Measurements from ENCODE around the gene SCMH1.
"Not testable (repeated sequence)": the region's sequence is repeated elsewhere in the genome, so short reads cannot be mapped to it uniquely, and the experiment has no call there.

Gene SCMH1

DNA sequence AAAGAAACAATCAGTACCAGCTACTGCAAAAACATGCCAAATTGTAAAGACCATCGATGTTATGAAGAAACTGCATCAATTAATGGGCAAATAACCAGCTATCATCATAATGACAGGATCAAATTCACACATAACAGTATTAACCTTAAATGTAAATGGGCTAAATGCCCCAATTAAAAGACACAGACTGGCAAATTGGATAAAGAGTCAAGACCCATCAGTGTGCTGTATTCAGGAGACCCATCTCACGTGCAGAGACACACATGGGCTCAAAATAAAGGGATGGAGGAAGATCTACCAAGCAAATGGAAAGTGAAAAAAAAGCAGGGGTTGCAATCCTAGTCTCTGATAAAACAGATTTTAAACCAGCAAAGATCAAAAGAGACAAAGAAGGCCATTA, 35.1 kb downstream of the SCMH1 start:
- not testable (repeated sequence) for DNase-seq

GRCh38 chr1:41200728-41201127, 41.4 kb downstream of the SCMH1 start:
- no peak for DNase-seq

DNA sequence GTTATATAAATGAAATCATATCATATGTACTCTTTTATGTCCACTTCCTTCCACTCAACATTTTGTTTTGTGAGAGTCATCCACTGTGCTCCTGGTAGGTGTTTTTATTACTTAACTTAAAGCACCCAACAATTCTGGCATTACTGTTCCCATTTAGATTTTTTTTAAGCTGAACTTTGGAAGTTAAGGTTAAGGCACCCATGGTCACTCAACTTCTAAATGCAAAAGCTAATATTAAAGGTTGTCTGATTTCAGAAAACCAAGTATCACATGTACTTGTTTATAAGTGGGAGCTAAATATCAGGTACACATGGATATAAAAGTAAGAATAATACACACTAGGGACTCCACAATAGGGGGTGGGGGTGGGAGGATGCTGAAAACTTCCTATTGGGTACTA, 42.7 kb downstream of the SCMH1 start:
- no peak for DNase-seq

DNA sequence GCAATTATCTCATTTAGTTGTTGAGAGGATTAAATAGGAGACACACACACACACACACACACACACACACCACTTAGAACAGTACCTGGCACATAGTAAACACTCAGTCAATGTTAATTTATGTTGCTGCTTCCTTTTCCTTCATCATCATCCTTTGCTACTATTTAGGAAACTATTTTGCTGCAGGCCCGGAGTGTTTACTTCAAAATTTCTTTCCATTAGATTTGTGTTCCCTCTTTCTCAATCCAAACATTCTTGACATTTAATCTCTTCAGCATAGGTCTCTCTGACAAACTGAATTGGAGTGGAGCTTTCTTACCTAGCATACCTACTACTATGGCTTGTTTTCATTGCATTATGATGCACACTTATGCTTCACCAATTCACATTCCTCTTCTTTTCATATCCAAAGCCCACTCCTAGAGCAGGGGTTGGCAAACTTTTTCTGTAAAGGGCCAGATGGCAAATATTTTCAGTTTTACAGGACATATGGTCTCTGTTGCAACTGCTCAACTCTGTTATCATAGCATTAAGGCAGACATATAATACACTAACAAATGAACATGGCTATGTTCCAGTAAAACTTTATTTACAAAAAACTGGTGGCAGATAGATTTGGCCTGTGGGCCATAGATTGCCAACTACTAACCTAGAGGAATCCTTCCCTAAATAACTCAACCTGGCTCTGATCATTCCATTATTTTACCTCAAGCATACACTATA, 49.5 kb downstream of the SCMH1 start:
- no peak for DNase-seq

DNA sequence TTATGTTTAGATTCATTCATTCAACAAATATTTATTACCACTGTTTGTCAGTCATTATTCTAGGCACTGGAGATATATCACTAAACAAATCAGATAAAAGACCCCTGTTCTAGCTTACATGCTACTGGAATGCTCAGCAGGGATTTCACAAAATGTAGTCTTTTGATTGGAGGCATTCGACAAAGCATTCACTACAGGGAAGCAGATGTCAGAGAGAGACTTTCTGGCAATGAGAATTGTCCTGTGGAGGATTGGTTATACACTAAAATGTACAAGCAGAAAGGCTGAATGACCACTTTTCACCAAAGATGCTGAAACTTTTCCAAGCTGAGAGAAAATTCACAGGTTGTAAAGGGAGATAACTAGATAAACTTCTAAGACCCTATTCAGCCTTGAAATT, 57.7 kb downstream of the SCMH1 start:
- DNase-seq = no peak

GRCh38 chr1:41178230-41178629, 63.9 kb downstream of the SCMH1 start:
- DNase-seq = not testable (repeated sequence)

DNA sequence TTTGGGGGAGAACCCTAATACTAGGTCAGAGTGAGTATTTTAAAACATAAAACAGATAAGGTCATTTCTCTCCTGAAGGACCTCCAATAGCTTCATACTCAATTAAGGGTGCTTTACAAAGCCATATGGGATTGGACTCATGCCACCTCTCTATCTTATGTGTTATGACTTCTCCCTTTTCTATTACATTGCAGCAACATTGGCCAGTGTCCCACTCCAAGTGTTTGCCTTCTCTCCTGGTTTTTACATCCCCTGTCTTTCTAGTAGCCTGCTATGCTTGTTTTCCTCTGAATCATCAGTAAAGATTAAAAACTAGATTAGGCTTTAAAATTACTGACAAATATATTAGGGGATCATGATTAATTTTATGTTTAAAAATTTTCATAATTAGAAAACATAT, 66.6 kb downstream of the SCMH1 start:
- no peak for DNase-seq

- no peak for DNase-seq
Measured at GRCh38 chr1:41174170-41174569, 67.9 kb downstream of the SCMH1 start.

DNA sequence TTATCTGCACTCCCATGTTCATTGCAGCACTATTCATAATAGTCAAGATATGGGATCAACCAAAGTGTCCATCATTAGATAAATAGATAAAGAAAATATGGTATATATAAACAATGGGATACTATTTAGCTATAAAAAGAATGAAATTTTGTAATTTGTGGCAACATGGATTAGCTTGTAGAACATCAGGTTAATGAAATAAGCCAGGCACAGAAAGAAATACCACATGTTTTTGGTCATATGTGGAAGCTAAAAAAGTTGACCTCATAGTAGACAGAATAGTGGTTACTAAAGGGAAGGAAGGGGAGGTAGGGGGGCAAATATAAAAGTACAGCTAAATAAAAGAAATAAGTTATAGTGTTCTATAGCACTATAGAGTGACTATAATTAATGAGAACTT, 68.5 kb downstream of the SCMH1 start:
- no peak for DNase-seq

DNA sequence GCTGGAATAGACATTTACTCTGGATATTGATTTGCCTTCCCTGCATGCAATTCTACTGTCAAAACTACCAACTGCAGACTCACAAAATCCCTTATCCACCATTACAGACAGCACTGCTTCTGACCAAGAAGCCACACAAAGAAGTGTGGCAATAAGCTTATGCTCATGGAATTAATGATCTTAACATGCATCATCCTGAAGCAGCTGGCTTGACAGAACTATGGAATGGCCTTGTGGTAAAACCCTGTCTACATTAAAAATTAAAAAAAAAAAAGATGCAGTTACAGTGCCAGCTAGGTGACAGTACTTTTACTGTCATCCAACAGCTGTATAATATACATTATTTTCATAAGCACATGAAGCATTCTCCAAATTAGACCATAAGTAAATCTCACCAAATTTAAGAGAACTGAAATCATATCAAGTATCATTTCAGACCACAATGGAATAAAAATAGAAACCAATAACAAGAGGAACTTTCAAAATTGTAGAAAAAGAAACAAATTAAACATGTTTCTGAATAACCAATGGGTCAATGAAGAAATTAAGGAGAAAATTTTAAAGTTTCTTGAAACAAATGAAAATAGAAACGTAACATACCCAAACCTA, 70.7 kb downstream of the SCMH1 start:
- no peak for DNase-seq

DNA sequence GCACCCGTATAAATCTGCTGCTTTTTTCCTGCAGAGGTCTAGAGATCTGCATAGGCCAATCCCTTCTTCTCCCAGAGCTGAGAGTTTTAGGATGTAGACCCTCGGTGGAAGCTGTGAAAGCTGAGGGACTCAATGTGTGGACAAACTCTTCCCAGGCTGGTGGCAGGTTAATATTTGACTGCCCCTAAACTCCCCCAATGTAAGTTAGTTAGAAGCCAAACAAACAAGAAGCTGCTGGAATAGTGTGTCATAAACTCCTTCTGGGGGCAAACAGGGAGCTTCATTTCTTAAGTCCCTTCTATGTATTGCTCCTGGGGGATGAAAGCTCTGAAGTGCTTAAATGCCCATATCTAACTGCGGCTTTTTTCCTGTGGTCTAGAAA, 72.3 kb downstream of the SCMH1 start:
- DNase-seq = no peak

DNA sequence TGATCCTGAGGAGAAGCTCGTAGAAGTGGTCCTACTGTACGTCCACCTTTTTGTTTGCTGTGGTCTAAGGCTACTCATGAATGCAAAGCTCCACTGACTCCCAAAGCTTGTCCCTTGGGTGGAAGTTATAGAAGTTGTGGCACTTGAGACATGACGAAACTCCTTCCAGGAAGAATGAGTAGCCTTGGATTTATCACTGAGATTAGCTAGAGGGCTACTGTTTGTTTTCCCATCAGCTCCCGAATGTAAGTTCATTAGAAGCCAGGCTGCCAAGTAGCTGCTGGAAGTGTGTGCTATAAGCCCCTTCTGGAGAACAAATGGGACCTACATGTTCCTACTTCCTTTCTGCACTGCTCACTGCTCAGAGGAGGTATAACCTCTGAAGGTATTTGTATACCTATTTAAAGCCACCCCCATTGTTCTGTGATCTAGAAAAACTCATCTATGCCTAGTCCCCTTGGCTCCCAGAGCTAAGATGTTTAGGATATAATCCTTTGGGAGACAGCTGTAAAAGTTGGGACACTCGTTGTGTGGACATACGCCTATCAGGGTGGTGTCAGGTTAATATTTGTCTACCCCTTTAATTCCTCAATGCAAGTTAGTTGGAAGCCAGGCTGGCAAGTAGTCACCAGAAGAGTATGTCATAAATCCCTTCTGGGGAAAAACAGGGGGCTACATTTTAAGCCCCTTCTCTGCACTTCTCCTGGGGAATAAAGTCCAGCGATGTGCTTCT, 72.9 kb downstream of the SCMH1 start:
- DNase-seq = no peak

GRCh38 chr1:41167667-41168066, 74.4 kb downstream of the SCMH1 start:
- DNase-seq = no peak

- no peak for DNase-seq
Measured at GRCh38 chr1:41164727-41165126, 77.4 kb downstream of the SCMH1 start.

DNA sequence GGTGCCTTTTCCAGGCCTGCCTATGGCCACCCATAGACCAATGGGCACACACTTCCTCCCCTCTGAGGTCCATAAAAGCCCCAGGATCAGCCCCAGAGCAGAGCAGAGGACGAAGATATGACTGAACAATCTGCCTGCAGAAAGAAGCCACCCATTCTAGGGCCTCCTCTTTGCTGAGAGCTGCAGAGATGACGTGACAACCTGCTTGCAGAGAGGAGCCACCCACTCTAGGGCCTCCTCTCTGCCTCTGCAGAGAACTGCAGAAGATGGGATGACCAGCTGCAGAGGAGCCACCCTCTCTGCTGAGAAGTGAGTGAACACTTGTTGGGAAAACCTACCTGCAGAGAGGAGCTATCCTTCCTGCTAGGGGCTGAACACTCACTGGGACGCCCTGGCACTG, 79.7 kb downstream of the SCMH1 start:
- no peak for DNase-seq

- DNase-seq = no peak
Measured at GRCh38 chr1:41161846-41162245, 80.3 kb downstream of the SCMH1 start.

DNA sequence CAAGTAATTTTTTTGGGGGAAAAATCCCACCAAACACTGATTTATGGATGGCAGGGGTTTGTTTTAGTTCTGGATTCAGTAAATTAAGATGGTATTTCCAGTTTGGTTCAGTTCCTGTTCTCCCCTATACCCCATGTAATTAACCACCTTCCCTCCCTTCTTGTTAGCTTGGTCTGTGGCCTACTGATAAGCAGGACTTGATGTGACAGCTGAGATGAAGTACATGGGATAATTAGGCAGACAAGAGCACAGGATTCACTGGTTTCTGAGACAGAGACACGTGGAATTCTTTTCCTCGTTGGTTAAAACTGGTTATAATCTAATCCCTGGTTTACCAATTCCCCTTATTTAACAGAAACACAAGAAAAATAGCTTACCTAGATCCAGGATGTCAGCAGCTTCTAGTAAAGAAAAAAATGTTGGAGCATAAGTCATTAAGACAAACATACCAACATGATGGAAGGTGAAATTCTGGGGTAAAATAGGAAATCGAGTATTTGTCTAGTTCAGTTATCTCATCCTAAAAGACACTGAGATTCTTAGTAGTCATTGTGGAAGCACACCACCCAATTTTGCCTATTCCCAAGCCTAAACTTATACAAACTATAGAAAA, 81.5 kb downstream of the SCMH1 start:
- no peak for DNase-seq

DNA sequence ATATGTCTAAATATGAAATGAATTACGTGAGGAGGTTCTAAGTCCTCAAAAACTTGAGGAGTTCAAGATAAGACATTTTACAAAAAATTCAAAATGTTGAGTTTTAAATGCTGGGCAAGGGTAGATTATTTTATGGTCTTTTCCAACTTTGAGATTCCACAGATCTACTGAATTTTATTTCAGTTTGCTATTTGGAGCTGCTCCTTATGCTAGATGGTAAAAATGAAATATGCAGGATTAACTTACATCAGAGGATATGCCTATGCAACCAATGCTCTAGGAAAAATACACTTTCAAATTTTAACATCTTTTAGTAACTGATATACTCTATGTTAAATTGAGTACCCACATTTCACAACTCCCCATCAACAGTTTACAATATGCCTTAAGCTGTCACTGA, 83.1 kb downstream of the SCMH1 start:
- no peak for DNase-seq

DNA sequence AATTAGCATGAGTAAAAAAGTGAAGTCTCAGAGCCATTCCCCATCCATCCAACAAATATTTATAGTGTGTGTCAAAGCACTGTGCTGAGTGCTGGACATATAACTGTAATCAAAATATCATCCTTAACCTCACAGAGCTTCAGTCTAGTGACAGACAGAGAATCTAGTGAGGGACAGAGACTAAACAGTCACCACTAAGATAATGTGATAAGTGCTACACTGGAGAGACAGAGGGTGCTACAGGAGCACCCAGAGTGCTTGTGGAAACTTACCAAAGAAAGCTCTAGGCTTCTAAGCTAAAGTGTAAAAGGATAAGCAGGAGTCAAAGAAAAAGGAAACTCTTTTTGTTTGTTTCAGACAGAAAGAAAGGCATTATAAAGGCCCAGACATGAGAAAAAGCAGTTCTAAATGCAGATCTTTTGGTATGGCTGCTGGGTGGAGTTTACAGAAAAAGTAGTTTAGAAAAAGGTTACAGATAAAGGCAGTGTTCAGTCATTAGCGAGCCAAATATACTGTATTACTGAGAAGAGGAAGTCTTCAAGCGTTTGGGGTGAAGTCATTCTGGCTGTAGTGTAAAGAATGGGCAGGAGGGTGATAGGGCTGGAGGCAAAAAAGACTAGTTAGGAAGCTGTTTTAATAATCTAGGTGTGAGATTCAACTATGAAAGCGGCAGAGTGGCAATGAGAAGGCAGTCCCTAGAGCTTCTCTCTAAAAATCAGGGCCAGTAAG, 83.8 kb downstream of the SCMH1 start:
- DNase-seq = no peak

DNA sequence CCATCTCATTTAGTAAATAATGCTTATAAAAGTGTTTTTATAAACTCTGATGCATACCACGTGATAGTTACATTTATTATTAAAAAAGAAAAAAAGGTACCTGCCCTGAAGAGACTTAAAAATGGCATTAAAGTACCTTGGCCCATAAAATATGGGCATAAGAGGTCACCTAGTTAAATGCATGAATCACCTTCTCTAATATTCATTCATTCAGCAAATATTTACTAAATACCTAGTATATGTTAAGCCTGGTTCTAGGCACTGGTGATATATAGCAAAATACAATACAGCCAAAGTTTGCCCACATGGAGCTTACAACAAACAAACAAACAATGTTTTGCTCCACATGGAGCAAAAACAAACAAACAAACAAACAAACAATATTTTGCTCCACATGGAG, 87.0 kb downstream of the SCMH1 start:
- no peak for DNase-seq

GRCh38 chr1:41153750-41154274, 88.3 kb downstream of the SCMH1 start:
- DNase-seq = no peak

DNA sequence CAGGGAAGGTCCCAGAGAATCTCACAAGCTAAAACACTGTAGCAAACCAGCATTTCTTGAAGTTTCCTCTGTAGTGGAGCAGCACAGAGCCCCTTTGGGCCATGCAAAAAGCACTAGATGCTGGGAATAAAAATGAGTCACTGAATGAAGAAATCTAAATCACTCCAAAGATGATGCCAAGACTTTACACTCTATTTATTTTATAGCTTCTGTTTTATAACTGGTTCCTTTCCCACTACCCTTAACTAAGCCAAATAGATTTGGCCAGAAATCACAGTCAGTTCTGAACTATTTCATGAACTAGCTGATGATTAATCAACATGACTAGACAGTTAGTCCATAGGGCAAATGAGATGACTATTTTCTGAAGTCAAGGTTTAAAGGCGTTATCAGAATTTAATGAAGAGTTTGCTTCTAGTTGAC, 89.5 kb downstream of the SCMH1 start:
- no peak for DNase-seq

GRCh38 chr1:41151846-41152245, 90.3 kb downstream of the SCMH1 start:
- no peak for DNase-seq

Measured in RPMI8226 (cell line).